Measurements from ENCODE around the gene DNTT.

- TF ChIP-seq EZH2 (IDR thresholded peaks at IDR 0.05; ENCODE audit: insufficient read depth, poor library complexity, severe bottlenecking) (no peak), EZH2phosphoT487 (IDR thresholded peaks at IDR 0.05; ENCODE audit: insufficient read depth, low read depth) (no peak)
These were observed 33.7 kb upstream of the DNTT start for GRCh38 chr10:96270571-96270970.

Measured in GM23248 (cell line).